ENCODE results near the gene PCDHGB1.
"Not testable (repeated sequence)": the region's sequence is repeated elsewhere in the genome, so short reads cannot be mapped to it uniquely, and the experiment has no call there.

Gene PCDHGB1

GRCh38 chr5:141349917-141350619, at the start of gene PCDHGB1:
Gene PCDHGB1, plus strand, starts transcription at chr5:141350099. Its CDS starts 162 bp downstream, at chr5:141350261.
- peak; percentile 31 for DNase-seq (ENCODE audit: low spot score)

GRCh38 chr5:141303756-141304155, 46.1 kb upstream of the PCDHGB1 start, which contains the start of gene SLC25A2:
Gene SLC25A2, minus strand, starts transcription at chr5:141304049. Its CDS starts 184 bp downstream, at chr5:141303865.
- DNase-seq (ENCODE audit: low spot score) = no peak

DNA sequence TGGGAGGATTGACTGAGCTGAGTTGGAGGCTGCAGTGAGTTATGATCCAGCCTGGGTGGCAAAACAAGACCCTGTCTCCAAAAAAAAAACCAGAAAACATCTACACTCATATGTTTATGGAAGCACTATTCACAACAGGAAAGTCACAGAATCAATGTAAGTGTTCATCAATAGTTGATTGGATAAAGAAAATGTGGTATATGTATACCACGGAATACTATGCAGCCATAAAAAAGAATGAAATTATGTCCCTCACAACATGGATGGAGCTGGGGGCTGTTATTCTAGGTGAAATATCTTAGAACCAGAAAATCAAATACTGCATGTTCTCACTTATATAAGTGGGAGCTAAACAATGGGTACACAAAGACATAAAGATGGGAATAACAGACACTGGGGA, 43.3 kb upstream of the PCDHGB1 start:
- DNase-seq (ENCODE audit: low spot score) = no peak

DNA sequence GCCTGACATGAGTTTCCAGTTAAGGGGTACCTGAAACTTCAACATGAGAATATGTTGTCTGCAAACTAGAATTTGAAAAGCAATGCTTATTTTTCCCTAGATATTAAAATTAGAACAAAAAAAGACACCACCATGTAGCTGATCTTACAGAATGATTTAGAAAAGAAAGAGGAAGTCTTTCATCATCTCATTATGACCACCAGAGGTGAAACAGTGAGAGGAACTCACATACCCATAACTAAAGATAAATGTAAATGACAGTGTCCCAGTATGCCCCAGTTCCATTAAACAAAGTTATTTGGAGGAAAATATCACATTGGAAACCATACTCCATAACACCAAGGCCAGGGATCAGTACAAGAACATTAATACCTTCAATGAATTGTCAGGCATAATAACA, 36.2 kb upstream of the PCDHGB1 start:
- DNase-seq (ENCODE audit: low spot score) = no peak

GRCh38 chr5:141316963-141317362, 32.9 kb upstream of the PCDHGB1 start:
- DNase-seq (ENCODE audit: low spot score) = not testable (repeated sequence)

GRCh38 chr5:141319202-141319601, 30.7 kb upstream of the PCDHGB1 start:
- no peak for DNase-seq (ENCODE audit: low spot score)

- no peak for DNase-seq (ENCODE audit: low spot score)
Observed at GRCh38 chr5:141319699-141320098, 30.2 kb upstream of the PCDHGB1 start.

DNA sequence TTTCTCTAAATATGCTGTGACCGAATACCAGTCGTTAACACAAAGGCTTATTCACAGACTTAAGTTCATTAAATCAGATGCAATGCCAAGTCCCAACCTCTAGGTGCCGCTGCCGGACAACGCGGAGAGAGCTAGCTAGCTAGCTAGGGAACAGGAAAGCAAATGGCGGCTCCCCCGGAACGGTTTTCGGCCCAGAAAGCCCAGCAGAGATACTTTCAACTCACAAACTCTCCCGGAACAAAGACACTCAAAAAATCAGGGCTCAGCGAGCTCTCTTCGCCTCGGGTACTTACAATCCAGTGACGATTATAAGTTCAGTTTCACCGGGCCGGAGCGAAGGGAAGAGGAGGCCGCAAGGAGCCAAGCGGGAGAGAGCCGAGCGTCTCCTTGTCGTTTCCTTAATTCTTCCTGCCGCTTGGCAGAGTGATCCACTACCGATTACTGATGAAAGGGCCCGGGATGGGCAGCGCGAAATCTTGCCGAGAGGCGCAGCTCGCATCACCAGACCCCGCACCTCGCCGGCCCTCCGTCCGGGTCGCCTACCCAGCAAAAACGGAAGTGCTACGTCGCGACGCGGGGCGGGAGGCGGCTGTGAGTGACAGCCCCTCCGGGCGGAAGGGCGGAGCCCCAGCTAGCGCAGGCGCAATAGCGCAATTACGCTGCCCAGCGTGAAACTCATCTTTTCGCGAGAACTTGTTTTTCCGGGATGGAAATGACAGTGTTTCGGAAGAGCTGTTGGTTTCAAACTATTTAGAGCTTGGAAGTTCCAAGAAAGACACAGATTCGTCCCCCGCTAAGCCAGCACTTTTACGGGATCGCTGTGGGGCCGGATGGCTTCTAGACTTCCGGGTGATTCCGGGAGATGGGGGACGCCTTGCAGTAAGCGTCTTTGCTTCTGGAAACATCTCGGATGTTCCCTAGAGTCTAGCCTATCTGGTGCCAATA, 29.4 kb upstream of the PCDHGB1 start, which contains the start of gene TAF7:
Gene TAF7 (minus strand): TSS at position 560 of the 945 bp plus-strand sequence. CDS start 740 bp downstream, outside the sequence.
- DNase-seq (ENCODE audit: low spot score) = peak; percentile 93

- no peak for DNase-seq (ENCODE audit: low spot score)
Observed at GRCh38 chr5:141322261-141322660, 27.6 kb upstream of the PCDHGB1 start.

DNA sequence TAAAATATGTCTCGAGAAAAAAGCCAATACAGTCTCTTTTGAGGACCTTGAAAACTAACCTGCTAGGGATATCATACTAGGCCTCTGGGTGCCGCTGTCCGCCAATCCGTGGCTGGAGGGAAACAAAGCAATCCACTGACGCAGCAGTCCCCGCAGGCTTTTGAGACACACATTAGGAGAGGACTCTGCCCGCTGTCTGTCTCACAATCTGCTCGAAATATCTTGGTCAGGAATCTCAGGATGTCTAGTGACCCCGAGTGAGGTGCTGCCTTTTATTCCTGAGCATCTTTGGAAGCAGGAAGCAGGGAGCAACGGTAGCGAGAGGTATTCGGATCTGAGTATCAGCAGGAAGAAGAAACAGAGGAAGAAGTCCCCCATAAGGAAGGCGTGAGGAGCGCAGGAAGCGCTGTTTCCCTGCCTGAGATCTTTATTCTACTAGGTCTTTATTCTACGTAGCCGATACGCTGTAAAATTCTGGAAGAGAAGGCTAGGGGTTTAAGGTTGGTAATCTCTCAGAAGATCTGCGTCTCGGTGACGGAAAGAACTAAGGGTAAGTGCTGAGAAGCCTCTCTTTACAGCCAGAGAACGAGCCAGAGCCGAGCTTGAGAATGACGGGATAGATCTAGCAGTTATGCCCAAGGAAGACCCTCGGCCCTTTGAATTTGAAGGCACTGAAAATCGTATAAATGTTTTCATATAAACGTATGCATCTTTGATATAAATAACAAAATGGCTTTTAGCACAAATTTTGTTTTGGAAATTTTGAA, 23.6 kb upstream of the PCDHGB1 start:
- DNase-seq (ENCODE audit: low spot score) = peak; percentile 69

- DNase-seq (ENCODE audit: low spot score) = no peak
Observed at GRCh38 chr5:141328231-141328630, 21.7 kb upstream of the PCDHGB1 start.

DNA sequence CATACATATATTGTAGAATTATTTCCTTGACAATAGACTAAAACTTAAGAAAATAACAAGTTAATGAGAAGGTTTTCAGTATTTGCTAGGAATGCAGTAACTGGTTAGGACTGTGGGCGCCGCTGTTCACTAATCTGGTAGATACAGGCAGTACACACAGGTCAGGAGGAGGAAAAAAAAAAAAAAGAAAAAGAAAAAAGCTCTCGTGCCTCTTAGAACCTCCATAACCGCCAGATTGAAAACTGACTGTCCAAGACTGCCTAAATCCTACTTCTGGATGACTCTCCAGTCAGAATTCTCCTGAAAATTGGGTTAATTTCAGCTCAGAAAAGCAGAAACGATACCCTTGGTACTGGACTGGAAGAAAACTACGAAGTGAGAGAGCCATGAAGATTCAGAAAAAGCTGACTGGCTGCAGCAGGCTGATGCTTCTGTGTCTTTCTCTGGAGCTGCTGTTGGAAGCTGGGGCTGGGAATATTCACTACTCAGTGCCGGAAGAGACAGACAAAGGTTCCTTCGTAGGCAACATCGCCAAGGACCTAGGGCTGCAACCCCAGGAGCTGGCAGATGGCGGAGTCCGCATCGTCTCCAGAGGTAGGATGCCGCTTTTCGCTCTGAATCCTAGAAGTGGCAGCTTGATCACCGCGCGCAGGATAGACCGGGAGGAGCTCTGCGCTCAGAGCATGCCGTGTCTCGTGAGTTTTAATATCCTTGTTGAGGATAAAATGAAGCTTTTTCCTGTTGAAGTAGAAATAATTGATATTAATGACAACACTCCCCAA, 19.4 kb upstream of the PCDHGB1 start, which contains the start of gene PCDHGA1:
Gene PCDHGA1 (plus strand): TSS at position 216 of the 782 bp plus-strand sequence.
- no peak for DNase-seq (ENCODE audit: low spot score)

DNA sequence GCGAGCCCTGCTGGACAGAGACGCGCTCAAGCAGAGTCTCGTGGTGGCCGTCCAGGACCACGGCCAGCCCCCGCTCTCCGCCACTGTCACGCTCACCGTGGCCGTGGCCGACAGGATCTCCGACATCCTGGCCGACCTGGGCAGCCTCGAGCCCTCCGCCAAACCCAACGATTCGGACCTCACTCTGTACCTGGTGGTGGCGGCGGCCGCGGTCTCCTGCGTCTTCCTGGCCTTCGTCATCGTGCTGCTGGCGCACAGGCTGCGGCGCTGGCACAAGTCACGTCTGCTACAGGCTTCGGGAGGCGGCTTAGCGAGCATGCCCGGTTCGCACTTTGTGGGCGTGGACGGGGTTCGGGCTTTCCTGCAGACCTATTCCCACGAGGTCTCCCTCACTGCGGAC, 17.3 kb upstream of the PCDHGB1 start:
- not testable (repeated sequence) for DNase-seq (ENCODE audit: low spot score)

DNA sequence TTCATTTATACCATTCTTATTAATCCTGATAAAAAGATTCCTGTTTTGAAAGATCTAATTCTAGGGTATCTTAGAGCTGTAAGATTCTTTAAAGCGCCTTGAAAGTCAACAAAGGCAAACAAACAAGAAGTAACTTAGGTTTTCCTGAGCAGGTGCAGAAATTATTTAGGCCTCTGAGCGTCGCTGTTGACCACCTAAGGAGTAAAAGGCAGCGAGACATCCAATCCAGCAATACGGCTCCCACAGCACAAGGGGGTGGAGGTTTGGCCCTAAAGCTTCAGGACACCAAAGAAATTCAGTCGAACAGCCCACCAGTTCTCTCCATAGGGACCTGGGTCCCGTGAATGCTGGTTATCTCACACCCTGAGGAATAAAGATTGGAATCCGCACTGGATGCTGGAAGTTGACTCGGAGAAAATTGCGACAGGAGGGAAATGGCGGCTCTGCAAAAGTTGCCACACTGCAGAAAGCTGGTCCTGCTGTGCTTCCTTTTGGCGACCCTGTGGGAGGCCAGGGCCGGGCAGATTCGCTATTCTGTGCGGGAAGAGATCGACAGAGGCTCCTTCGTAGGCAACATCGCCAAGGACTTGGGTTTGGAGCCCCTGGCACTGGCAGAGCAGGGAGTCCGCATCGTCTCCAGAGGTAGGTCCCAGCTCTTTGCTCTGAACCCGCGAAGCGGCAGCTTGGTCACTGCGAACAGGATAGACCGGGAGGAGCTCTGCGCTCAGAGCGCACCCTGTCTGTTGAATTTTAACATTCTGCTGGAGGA, 11.2 kb upstream of the PCDHGB1 start, which contains the start of gene PCDHGA2:
Gene PCDHGA2 (plus strand): TSS at position 223 of the 769 bp plus-strand sequence.
- DNase-seq (ENCODE audit: low spot score) = no peak

DNA sequence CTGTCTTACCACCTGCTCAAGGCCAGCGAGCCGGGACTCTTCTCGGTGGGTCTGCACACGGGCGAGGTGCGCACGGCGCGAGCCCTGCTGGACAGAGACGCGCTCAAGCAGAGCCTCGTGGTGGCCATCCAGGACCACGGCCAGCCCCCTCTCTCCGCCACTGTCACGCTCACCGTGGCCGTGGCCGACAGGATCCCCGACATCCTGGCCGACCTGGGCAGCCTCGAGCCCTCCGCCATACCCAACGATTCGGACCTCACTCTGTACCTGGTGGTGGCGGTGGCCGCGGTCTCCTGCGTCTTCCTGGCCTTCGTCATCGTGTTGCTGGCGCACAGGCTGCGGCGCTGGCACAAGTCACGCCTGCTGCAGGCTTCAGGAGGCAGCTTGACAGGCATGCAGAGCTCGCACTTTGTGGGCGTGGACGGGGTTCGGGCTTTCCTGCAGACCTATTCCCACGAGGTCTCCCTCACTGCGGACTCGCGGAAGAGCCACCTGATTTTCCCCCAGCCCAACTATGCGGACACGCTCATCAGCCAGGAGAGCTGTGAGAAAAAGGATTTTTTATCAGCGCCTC, 9.0 kb upstream of the PCDHGB1 start:
- not testable (repeated sequence) for DNase-seq (ENCODE audit: low spot score)

DNA sequence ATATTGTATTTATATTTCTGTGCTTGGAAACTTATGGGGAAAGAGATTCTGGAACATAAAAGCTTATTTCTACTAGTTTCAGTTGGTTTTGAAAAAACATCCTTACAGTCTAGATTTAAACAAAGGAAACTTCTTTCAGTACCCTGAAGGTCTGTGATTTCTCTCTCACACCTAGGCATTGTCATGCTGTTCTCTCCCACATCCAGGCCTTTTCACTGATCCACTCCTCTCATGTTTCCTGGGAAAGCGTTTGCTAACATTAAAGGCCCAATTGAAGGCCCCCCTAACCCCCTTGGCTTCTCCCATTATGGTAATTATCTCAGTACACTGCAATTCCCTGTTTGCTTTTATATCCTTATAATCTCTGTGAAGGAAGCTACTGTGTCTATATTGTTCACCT, 7.1 kb upstream of the PCDHGB1 start:
- no peak for DNase-seq (ENCODE audit: low spot score)

DNA sequence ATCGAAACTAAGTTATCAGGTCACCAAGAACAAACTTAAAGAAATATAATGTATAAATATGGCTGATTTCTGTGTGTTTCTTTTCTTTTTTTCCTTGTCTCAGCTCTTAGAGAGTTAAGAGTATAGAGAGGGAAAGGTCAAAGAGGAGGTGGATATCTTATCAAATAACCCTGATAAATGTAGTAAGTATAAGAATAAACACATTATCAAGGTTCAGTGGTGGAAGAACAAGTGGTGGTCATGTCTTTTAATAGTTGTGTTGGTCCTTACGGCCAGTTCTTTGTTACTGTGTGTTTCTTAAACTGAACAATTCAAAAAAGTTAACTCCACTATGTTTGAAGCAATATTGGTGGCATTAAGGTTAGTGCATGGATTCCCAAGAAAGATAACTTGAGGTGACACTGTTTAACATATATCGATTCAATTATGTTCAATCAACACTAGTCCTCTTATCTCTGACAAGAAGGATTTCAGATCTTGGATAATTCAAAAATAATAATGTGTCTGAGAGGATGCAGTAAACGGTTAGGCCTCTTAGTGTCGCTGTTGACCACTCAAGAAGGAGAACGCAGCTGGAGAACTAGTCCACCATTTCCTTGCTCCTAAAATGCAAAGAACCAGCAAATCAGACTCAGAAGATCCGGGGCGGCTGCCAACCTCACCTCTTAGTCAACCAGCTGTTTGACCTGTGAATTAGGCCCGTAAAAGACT, 6.5 kb upstream of the PCDHGB1 start, which contains the start of gene PCDHGA3:
Gene PCDHGA3 (plus strand): TSS at position 588 of the 711 bp plus-strand sequence. CDS start 205 bp downstream, outside the sequence.
- no peak for DNase-seq (ENCODE audit: low spot score)

GRCh38 chr5:141343953-141344463, 5.9 kb upstream of the PCDHGB1 start:
- DNase-seq (ENCODE audit: low spot score) = no peak

GRCh38 chr5:141345327-141345726, 4.6 kb upstream of the PCDHGB1 start:
- no peak for DNase-seq (ENCODE audit: low spot score)

Measured in CD4-positive, alpha-beta T cell treated with Interleukin-15 for 4 hours (primary cell).